Adrenal gland (tissue), 12 donors: ENCODE measurements around the gene HHIPL2. TPM values are rescaled to one million over a fixed set of nuclear protein-coding genes. Genes with fewer than 3 reads are reported as not detected.
"Not testable (repeated sequence)": the region's sequence is repeated elsewhere in the genome, so short reads cannot be mapped to it uniquely, and the experiment has no call there.

ENCODE experiments used
- DNase-seq, 7 donors: peaks; one replicate each; pipeline ENCODE4 v3.0.0-alpha.2; 2019 to 2020
- H3K27ac ChIP-seq, 5 donors: fragments of 200-600 bp; sonication (generic) in 4 of 5; 1 replicate in 3 of 5; 2 replicates in 2 of 5; pipeline versions ENCODE4 v1.5.1 to v1.8.0; 2016 to 2020; ENCODE audit warnings: mild to moderate bottlenecking in 1 of 5
- H3K27me3 ChIP-seq: fragments of 200-600 bp; 2 replicates; pipeline ENCODE4 v1.8.0; 2021
- H3K36me3 ChIP-seq, 2 donors: fragments of 200-600 bp; replicated peaks in 1 of 2; 1 replicate in 1 of 2; 2 replicates in 1 of 2; pipeline versions ENCODE4 v1.5.1 to v1.8.0; 2018 to 2022
- H3K4me1 ChIP-seq, 2 donors: fragments of 200-600 bp; replicated peaks in 1 of 2; 1 replicate in 1 of 2; 2 replicates in 1 of 2; pipeline versions ENCODE4 v1.5.1 to v1.8.0; 2018 to 2021
- H3K4me3 ChIP-seq, 4 donors: fragments of 200-600 bp; sonication (generic) in 3 of 4; one replicate each; pipeline ENCODE4 v1.5.1; 2016 to 2018
- H3K9me3 ChIP-seq, 3 donors: fragments of 200-600 bp; sonication (generic) in 1 of 3; replicated peaks in 1 of 3; 1 replicate in 2 of 3; 2 replicates in 1 of 3; pipeline versions ENCODE4 v1.5.1 to v1.8.0; 2016 to 2021
- CTCF ChIP-seq, 6 experiments: fragments of 450-650 bp in 4 of 6; fragments of 200-600 bp in 2 of 6; sonication (generic) in 1 of 6; IDR thresholded peaks; 1 replicate in 5 of 6; 2 replicates in 1 of 6; pipeline versions ENCODE4 v1.5.1 to v1.8.0; 2016 to 2021; ENCODE audit warnings: antibody characterized with exemption in 6 of 6, mild to moderate bottlenecking in 2 of 6, moderate library complexity in 1 of 6
- POLR2A ChIP-seq, 2 donors: fragments of 450-650 bp; IDR thresholded peaks; one replicate each; pipeline ENCODE4 v1.6.1; 2017; ENCODE audit warnings: antibody characterized with exemption in 2 of 2, mild to moderate bottlenecking in 2 of 2, moderate library complexity in 1 of 2
- WGBS, 4 donors: extraction: QIAGEN DNeasy Blood & Tissue Kit in 2 of 4; methylation state at CpG; one replicate each; pipeline versions ENCODE4 v1.1.5 to v1.1.7; 2013 to 2017; 5-methylcytosine and 5-hydroxymethylcytosine counted together
- intact Hi-C, 2 donors: fragments of 100-400 bp; cut with DNase I; formaldehyde crosslinking; loops; one replicate each; pipeline versions ENCODE4 v1.14.1 to v1.15.0; 2022 to 2023
- polyA plus RNA-seq, 3 donors: library from polyadenylated mRNA; stranded (reverse); fragments of 200-250 nt in 2 of 3; fragments of 350-450 nt in 1 of 3; fragmentation: Illumina TruSeq in 1 of 3; extraction: RNeasy Lipid Tissue Mini Kit (QIAGEN cat#74804) in 1 of 3; gene quantifications; one replicate each; pipeline ENCODE4 v1.2.3, GENCODE V29; 2013 to 2014
- total RNA-seq, 9 donors: library from RNA; depleted of rRNA in 4 of 9; stranded (reverse); fragments of >200 nt in 4 of 9; fragments of 120-200 nt in 1 of 9; fragmentation: NEBNext Ultra II Directional in 1 of 9; extraction: Animal tissue kit (Norgen Biotek cat#: 25700) in 1 of 9; gene quantifications; one replicate each; pipeline versions ENCODE4 v1.1.0 to v1.2.4, GENCODE V29; 2013 to 2023
- donor health status: healthy with polysubstance abuse.
- donor health status: Bipolar disorder and iron deficiency.
- donor health status: DM: yes; HTN: yes; CAD: no.
- donor health status: DM: no; HTN: no; CAD: no.
- donor health status: DM: no; HTN: no; CAD: no.
- donor health status: DM: yes; HTN: yes; CAD: no.

The HHIPL2 gene
- total and polyA plus RNA-seq, 12 donors, result 0.11 to 3.4 (median 0.57) TPM; not detected in 4

- H3K4me1 ChIP-seq, result no peaks in the 10 kb centered on the region
- no peak for TF ChIP-seq CTCF (IDR thresholded peaks at IDR 0.05)
- no peaks in the 10 kb centered on the region for H3K36me3 ChIP-seq
- no peaks in the 10 kb centered on the region for H3K27me3 ChIP-seq
- DNase-seq, result no peak
- no peak overlapping the region for H3K27ac ChIP-seq
- WGBS, 4 donors, result 59 to 80% (median 73%) methylated on average over 3 of the region's 3 CpGs
- no peak overlapping the region for H3K4me3 ChIP-seq
- intact Hi-C loops, result no loop called here
- no peaks in the 10 kb centered on the region for H3K9me3 ChIP-seq
Measured at GRCh38 chr1:222523852-222524251, 24.1 kb downstream of the HHIPL2 start.

GRCh38 chr1:222522105-222522915, 25.6 kb downstream of the HHIPL2 start:
- no peak for DNase-seq
- H3K4me1 ChIP-seq, result no peaks in the 10 kb centered on the region
- WGBS, 4 donors, result 65 to 83% (median 78%) methylated on average over 8 of the region's 8 CpGs
- TF ChIP-seq POLR2A (IDR thresholded peaks at IDR 0.05), result no peak
- no peaks in the 10 kb centered on the region for H3K36me3 ChIP-seq
- intact Hi-C loops, result no loop called here
- H3K27ac ChIP-seq, result no peak overlapping the region
- no peak overlapping the region for H3K4me3 ChIP-seq
- H3K27me3 ChIP-seq, result no peaks in the 10 kb centered on the region
- H3K9me3 ChIP-seq, result no peaks in the 10 kb centered on the region

GRCh38 chr1:222521299-222522104, 26.4 kb downstream of the HHIPL2 start:
- WGBS, 4 donors, result 72 to 82% (median 77%) methylated on average over 7 of the region's 7 CpGs
- Histone ChIP-seq H3K4me1 (no peaks in the 10 kb centered on the region), H3K36me3 (no peaks in the 10 kb centered on the region), H3K4me3 (no peak overlapping the region), H3K27ac (no peak overlapping the region), H3K9me3 (no peaks in the 10 kb centered on the region), H3K27me3 (no peaks in the 10 kb centered on the region)
- intact Hi-C loops, result no loop called here
- peak in 3 of 7 donors; percentile 13 to 47 (median 39) for DNase-seq
- TF ChIP-seq CTCF (IDR thresholded peaks at IDR 0.05), result no peak
- no peak for TF ChIP-seq POLR2A (IDR thresholded peaks at IDR 0.05)

- H3K4me1 ChIP-seq, H3K27me3 ChIP-seq, H3K9me3 ChIP-seq, H3K4me3 ChIP-seq, intact Hi-C loops, H3K36me3 ChIP-seq, DNase-seq, H3K27ac ChIP-seq: not testable (repeated sequence)
- 91 to 96% (median 94%) methylated on average over 4 of the region's 5 CpGs for WGBS, 4 donors
Measured at GRCh38 chr1:222489496-222489895, 58.4 kb downstream of the HHIPL2 start.

GRCh38 chr1:222487774-222488173, 60.1 kb downstream of the HHIPL2 start:
- WGBS, 4 donors, result 82% methylated on average over 2 of the region's 27 CpGs; no CpG with 5 or more reads in 3 of the 4 donors

GRCh38 chr1:222484005-222484404, 63.9 kb downstream of the HHIPL2 start:
- WGBS, 4 donors, result 60 to 74% (median 65%) methylated on average over 3 to 4 of the region's 4 CpGs
- intact Hi-C loops, H3K27me3 ChIP-seq, H3K4me1 ChIP-seq, H3K9me3 ChIP-seq, H3K27ac ChIP-seq, H3K36me3 ChIP-seq, DNase-seq, H3K4me3 ChIP-seq: not testable (repeated sequence)

More at GRCh38 chr1:222487774-222488173, 60.1 kb downstream of the HHIPL2 start:
- H3K4me3 ChIP-seq, H3K9me3 ChIP-seq, DNase-seq, H3K4me1 ChIP-seq, intact Hi-C loops, H3K36me3 ChIP-seq, H3K27me3 ChIP-seq, H3K27ac ChIP-seq: not testable (repeated sequence)

- not testable (repeated sequence) for H3K9me3 ChIP-seq, H3K27me3 ChIP-seq
Measured at GRCh38 chr1:222479567-222479966, 68.3 kb downstream of the HHIPL2 start.

GRCh38 chr1:222476436-222476835, 71.5 kb downstream of the HHIPL2 start:
- H3K27ac ChIP-seq, H3K27me3 ChIP-seq, H3K9me3 ChIP-seq, H3K36me3 ChIP-seq, H3K4me3 ChIP-seq, DNase-seq, H3K4me1 ChIP-seq, intact Hi-C loops: not testable (repeated sequence)
- 88 to 91% (median 90%) methylated on average over 3 to 5 of the region's 5 CpGs for WGBS, 4 donors

More at GRCh38 chr1:222479567-222479966, 68.3 kb downstream of the HHIPL2 start:
- 67 to 84% (median 74%) methylated on average over 5 to 7 of the region's 7 CpGs for WGBS, 4 donors
- H3K36me3 ChIP-seq, H3K27ac ChIP-seq, intact Hi-C loops, H3K4me3 ChIP-seq, H3K4me1 ChIP-seq, DNase-seq: not testable (repeated sequence)

GRCh38 chr1:222473717-222474116, 74.2 kb downstream of the HHIPL2 start:
- H3K4me3 ChIP-seq, H3K27ac ChIP-seq, H3K9me3 ChIP-seq, H3K36me3 ChIP-seq, intact Hi-C loops, DNase-seq, H3K27me3 ChIP-seq, H3K4me1 ChIP-seq: not testable (repeated sequence)
- 90 to 100% (median 95%) methylated on average over 6 to 17 of the region's 17 CpGs for WGBS, 4 donors
